ENCODE results near the gene C10orf143.

- TF ChIP-seq TARDBP (IDR thresholded peaks at IDR 0.05) (no peak), BHLHE40 (IDR thresholded peaks at IDR 0.05; ENCODE audit: borderline replicate concordance) (no peak), PKNOX1 (IDR thresholded peaks at IDR 0.05) (no peak), NFRKB (IDR thresholded peaks at IDR 0.05) (no peak)
Measured at GRCh38 chr10:130054021-130054420, 56.6 kb downstream of the C10orf143 start.
